Measurements from ENCODE around the gene UBD.

The UBD gene

DNA sequence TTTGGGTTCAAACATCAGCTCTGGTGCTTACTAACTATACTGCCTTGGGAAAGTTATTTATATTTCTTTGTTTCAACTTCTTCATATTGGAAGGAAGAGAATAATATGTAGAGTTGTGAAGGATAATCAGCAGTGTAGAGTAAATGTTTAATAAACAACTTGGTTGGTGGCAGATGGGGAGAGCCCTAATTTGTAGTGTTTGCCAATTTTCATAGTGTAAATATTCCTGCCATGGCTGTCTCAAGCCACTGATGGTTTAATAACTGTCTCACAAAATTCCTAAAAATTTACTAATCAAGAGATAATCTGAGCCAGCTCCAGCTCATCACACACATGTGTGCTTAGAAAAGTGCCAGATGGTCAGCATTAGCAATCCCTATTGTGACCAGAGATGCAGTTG is 25.3 kb upstream of the UBD start, which contains the start of gene OR2H2:
TSS of gene OR2H2 (plus strand) at position 301 of the 400 bp plus-strand sequence. CDS start 2,824 bp downstream, outside the sequence.
- no peak for ATAC-seq
- TF ChIP-seq ZNF70 (CRISPR knock-in tag; IDR thresholded peaks at IDR 0.05) (no peak), ZFP3 (CRISPR knock-in tag; IDR thresholded peaks at IDR 0.05) (no peak)
- TF ChIP-seq, protein P1, sequence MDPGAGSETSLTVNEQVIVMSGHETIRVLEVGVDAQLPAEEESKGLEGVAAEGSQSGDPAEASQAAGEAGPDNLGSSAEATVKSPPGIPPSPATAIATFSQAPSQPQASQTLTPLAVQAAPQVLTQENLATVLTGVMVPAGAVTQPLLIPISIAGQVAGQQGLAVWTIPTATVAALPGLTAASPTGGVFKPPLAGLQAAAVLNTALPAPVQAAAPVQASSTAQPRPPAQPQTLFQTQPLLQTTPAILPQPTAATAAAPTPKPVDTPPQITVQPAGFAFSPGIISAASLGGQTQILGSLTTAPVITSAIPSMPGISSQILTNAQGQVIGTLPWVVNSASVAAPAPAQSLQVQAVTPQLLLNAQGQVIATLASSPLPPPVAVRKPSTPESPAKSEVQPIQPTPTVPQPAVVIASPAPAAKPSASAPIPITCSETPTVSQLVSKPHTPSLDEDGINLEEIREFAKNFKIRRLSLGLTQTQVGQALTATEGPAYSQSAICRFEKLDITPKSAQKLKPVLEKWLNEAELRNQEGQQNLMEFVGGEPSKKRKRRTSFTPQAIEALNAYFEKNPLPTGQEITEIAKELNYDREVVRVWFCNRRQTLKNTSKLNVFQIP (CRISPR knock-in tag; IDR thresholded peaks at IDR 0.05; ENCODE audit: borderline replicate concordance, low read depth) = no peak
- TF ChIP-seq, protein P2, sequence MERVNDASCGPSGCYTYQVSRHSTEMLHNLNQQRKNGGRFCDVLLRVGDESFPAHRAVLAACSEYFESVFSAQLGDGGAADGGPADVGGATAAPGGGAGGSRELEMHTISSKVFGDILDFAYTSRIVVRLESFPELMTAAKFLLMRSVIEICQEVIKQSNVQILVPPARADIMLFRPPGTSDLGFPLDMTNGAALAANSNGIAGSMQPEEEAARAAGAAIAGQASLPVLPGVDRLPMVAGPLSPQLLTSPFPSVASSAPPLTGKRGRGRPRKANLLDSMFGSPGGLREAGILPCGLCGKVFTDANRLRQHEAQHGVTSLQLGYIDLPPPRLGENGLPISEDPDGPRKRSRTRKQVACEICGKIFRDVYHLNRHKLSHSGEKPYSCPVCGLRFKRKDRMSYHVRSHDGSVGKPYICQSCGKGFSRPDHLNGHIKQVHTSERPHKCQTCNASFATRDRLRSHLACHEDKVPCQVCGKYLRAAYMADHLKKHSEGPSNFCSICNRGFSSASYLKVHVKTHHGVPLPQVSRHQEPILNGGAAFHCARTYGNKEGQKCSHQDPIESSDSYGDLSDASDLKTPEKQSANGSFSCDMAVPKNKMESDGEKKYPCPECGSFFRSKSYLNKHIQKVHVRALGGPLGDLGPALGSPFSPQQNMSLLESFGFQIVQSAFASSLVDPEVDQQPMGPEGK (CRISPR knock-in tag; IDR thresholded peaks at IDR 0.05; ENCODE audit: borderline replicate concordance) = no peak

DNA sequence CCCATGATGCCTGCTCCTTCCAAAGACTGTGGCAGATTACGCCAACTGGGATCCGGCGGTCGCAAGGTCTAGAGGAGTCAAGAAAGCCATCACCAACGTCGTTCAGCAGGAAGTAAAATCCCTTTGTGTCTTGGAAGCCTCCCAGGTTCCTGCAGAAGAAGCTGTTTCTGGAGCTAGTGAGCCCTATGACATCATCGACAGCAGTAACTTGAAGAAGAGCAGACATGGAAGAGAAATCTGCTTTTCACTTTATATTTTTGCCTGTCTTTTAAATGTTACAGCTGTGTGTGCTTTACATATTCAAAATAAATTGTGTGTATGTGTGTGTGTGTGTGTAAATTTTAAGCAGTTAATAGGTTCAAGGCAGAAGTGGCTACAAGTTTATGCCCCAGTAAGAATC is 18.0 kb upstream of the UBD start:
- TF ChIP-seq, protein P1 (CRISPR knock-in tag; IDR thresholded peaks at IDR 0.05; ENCODE audit: borderline replicate concordance, low read depth) = no peak
- TF ChIP-seq ZFP30 (CRISPR knock-in tag; IDR thresholded peaks at IDR 0.05) (no peak), ZNF70 (CRISPR knock-in tag; IDR thresholded peaks at IDR 0.05) (no peak), ARNTL (CRISPR knock-in tag; IDR thresholded peaks at IDR 0.05; ENCODE audit: borderline replicate concordance, low read depth) (no peak), SNAI2 (CRISPR knock-in tag; IDR thresholded peaks at IDR 0.05) (no peak), RARB (CRISPR knock-in tag; IDR thresholded peaks at IDR 0.05) (no peak)
- TF ChIP-seq, protein P2 (CRISPR knock-in tag; IDR thresholded peaks at IDR 0.05; ENCODE audit: borderline replicate concordance) = no peak
- TF ChIP-seq, protein P3, sequence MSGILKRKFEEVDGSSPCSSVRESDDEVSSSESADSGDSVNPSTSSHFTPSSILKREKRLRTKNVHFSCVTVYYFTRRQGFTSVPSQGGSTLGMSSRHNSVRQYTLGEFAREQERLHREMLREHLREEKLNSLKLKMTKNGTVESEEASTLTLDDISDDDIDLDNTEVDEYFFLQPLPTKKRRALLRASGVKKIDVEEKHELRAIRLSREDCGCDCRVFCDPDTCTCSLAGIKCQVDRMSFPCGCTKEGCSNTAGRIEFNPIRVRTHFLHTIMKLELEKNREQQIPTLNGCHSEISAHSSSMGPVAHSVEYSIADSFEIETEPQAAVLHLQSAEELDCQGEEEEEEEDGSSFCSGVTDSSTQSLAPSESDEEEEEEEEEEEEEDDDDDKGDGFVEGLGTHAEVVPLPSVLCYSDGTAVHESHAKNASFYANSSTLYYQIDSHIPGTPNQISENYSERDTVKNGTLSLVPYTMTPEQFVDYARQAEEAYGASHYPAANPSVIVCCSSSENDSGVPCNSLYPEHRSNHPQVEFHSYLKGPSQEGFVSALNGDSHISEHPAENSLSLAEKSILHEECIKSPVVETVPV (CRISPR knock-in tag; IDR thresholded peaks at IDR 0.05) = no peak
- TF ChIP-seq, protein P4, sequence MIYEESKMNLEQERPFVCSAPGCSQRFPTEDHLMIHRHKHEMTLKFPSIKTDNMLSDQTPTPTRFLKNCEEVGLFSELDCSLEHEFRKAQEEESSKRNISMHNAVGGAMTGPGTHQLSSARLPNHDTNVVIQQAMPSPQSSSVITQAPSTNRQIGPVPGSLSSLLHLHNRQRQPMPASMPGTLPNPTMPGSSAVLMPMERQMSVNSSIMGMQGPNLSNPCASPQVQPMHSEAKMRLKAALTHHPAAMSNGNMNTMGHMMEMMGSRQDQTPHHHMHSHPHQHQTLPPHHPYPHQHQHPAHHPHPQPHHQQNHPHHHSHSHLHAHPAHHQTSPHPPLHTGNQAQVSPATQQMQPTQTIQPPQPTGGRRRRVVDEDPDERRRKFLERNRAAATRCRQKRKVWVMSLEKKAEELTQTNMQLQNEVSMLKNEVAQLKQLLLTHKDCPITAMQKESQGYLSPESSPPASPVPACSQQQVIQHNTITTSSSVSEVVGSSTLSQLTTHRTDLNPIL (CRISPR knock-in tag; IDR thresholded peaks at IDR 0.05; ENCODE audit: low read depth) = no peak
- TF ChIP-seq, protein P5, sequence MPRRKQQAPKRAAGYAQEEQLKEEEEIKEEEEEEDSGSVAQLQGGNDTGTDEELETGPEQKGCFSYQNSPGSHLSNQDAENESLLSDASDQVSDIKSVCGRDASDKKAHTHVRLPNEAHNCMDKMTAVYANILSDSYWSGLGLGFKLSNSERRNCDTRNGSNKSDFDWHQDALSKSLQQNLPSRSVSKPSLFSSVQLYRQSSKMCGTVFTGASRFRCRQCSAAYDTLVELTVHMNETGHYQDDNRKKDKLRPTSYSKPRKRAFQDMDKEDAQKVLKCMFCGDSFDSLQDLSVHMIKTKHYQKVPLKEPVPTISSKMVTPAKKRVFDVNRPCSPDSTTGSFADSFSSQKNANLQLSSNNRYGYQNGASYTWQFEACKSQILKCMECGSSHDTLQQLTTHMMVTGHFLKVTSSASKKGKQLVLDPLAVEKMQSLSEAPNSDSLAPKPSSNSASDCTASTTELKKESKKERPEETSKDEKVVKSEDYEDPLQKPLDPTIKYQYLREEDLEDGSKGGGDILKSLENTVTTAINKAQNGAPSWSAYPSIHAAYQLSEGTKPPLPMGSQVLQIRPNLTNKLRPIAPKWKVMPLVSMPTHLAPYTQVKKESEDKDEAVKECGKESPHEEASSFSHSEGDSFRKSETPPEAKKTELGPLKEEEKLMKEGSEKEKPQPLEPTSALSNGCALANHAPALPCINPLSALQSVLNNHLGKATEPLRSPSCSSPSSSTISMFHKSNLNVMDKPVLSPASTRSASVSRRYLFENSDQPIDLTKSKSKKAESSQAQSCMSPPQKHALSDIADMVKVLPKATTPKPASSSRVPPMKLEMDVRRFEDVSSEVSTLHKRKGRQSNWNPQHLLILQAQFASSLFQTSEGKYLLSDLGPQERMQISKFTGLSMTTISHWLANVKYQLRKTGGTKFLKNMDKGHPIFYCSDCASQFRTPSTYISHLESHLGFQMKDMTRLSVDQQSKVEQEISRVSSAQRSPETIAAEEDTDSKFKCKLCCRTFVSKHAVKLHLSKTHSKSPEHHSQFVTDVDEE (CRISPR knock-in tag; IDR thresholded peaks at IDR 0.05) = no peak
- no peak for ATAC-seq

DNA sequence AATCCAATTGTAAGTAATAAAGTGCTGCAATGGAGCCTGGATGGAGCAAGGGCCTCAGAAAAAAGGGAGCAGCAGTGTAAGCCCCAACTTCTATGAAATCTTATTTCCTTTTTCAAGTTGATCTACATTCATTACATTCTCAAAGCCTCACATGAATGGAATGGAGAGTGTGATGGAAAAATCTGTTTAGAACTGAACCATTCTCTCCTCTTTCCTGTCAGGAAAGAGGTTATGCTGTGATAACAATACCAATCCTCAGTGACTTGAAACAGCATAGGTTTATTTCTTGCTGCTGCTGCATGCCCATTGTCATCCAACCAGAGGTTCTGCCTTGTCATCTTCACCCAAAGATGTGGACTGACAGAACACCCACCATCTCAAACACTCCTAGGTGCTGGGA is 16.5 kb upstream of the UBD start:
- no peak for TF ChIP-seq ISL1 (CRISPR knock-in tag; IDR thresholded peaks at IDR 0.05)
- TF ChIP-seq SNAI2 (CRISPR knock-in tag; IDR thresholded peaks at IDR 0.05) = no peak
- TF ChIP-seq, protein P5 (CRISPR knock-in tag; IDR thresholded peaks at IDR 0.05) = no peak
- no peak for TF ChIP-seq ZFP3 (CRISPR knock-in tag; IDR thresholded peaks at IDR 0.05)
- TF ChIP-seq, protein P3 (CRISPR knock-in tag; IDR thresholded peaks at IDR 0.05) = no peak
- TF ChIP-seq ZNF8 (CRISPR knock-in tag; IDR thresholded peaks at IDR 0.05) = no peak
- TF ChIP-seq BACH2 (CRISPR knock-in tag; IDR thresholded peaks at IDR 0.05; ENCODE audit: borderline replicate concordance) = no peak
- TF ChIP-seq ESRRG (CRISPR knock-in tag; IDR thresholded peaks at IDR 0.05) = no peak
- TF ChIP-seq, protein P2 (CRISPR knock-in tag; IDR thresholded peaks at IDR 0.05; ENCODE audit: borderline replicate concordance) = no peak
- ATAC-seq = no peak

Measured in SK-N-SH treated with all-trans-retinoic acid at 6 μM for 48 hours (cell line).